ENCODE results near the gene PTX3. TPM values are rescaled to one million over a fixed set of nuclear protein-coding genes. Genes with fewer than 3 reads are reported as not detected.
A peak's percentile ranks its signal among the peaks of the same experiment; 100 is the strongest.

The PTX3 gene
- polyA plus RNA-seq, 1 donor from 2014 or later, result 0.57 TPM

- H3K79me2 ChIP-seq (replicated peaks; ENCODE audit: insufficient read depth, low read length), result no peaks in the 10 kb centered on the region
- H2AFZ ChIP-seq (ENCODE audit: low read depth, low read length), result peak overlapping the region; percentile 54
- TF ChIP-seq CTCF (IDR thresholded peaks at IDR 0.05; ENCODE audit: poor library complexity, severe bottlenecking) (no peak), EP300 (conservative IDR thresholded peaks at IDR 0.05; ENCODE audit: poor library complexity, severe bottlenecking) (no peak), RAD21 (conservative IDR thresholded peaks at IDR 0.05) (no peak), SMC3 (conservative IDR thresholded peaks at IDR 0.05; ENCODE audit: poor library complexity) (no peak), MXI1 (conservative IDR thresholded peaks at IDR 0.05; ENCODE audit: poor library complexity, severe bottlenecking) (no peak), TAF1 (IDR thresholded peaks at IDR 0.05; ENCODE audit: low read depth) (no peak), EZH2 (IDR thresholded peaks at IDR 0.05; ENCODE audit: borderline replicate concordance, insufficient read depth, low read length, poor library complexity, severe bottlenecking) (no peak), POLR2AphosphoS5 (IDR thresholded peaks at IDR 0.05) (no peak)
- TF ChIP-seq, protein P1, sequence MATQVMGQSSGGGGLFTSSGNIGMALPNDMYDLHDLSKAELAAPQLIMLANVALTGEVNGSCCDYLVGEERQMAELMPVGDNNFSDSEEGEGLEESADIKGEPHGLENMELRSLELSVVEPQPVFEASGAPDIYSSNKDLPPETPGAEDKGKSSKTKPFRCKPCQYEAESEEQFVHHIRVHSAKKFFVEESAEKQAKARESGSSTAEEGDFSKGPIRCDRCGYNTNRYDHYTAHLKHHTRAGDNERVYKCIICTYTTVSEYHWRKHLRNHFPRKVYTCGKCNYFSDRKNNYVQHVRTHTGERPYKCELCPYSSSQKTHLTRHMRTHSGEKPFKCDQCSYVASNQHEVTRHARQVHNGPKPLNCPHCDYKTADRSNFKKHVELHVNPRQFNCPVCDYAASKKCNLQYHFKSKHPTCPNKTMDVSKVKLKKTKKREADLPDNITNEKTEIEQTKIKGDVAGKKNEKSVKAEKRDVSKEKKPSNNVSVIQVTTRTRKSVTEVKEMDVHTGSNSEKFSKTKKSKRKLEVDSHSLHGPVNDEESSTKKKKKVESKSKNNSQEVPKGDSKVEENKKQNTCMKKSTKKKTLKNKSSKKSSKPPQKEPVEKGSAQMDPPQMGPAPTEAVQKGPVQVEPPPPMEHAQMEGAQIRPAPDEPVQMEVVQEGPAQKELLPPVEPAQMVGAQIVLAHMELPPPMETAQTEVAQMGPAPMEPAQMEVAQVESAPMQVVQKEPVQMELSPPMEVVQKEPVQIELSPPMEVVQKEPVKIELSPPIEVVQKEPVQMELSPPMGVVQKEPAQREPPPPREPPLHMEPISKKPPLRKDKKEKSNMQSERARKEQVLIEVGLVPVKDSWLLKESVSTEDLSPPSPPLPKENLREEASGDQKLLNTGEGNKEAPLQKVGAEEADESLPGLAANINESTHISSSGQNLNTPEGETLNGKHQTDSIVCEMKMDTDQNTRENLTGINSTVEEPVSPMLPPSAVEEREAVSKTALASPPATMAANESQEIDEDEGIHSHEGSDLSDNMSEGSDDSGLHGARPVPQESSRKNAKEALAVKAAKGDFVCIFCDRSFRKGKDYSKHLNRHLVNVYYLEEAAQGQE (IDR thresholded peaks at IDR 0.05; ENCODE audit: borderline replicate concordance), result no peak
- no peaks in the 10 kb centered on the region for H3K36me3 ChIP-seq (ENCODE audit: insufficient read depth, low read length)
- no peaks in the 10 kb centered on the region for H4K20me1 ChIP-seq (ENCODE audit: insufficient read depth)
- peak overlapping the region; percentile 80 for H3K4me3 ChIP-seq (ENCODE audit: low read length)
- H3K27me3 ChIP-seq (ENCODE audit: insufficient read depth, low read depth, low read length), result no peaks in the 10 kb centered on the region
- peak overlapping the region; percentile 90 for H3K4me2 ChIP-seq (ENCODE audit: low read length)
- H3K9me3 ChIP-seq (ENCODE audit: low read length), result no peaks in the 10 kb centered on the region
- peak overlapping the region; percentile 77 for H3K27ac ChIP-seq (ENCODE audit: low read length)
- H3K9me2 ChIP-seq (ENCODE audit: insufficient read depth, low read length), result no peaks in the 10 kb centered on the region
- H3K9ac ChIP-seq (ENCODE audit: low read length), result peak overlapping the region; percentile 84
- H3F3A ChIP-seq (ENCODE audit: insufficient read depth, low read length, poor library complexity, severe bottlenecking), result no peaks in the 10 kb centered on the region
These were observed 1.6 kb downstream of the PTX3 start for GRCh38 chr3:157438194-157438730.

DNA sequence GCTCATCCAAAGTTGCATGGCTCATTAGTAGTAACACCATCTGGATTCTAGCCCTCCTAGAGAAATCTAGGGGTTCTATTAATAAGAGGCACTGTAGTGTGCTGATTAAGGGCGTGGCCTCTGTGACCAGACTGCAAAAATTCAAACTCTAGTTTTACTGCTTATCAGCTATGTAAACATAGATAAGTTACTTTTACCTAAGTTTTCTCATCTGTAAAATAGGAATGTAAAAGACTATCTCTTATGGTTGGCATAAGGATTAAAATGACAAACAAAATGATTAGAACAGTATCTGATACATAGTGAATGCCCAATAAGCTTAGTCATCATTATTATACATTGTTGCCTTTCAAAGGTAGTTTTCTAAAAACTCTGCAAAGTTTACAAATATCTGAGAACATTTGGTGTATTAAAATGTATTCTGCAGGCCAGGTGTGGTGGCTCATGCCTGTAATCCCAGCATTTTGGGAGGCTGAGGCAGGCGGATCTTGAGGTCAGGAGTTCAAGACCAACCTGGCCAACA, 4.5 kb downstream of the PTX3 start:
- Histone ChIP-seq H3F3A (ENCODE audit: insufficient read depth, low read length, poor library complexity, severe bottlenecking) (no peaks in the 10 kb centered on the region), H3K9ac (ENCODE audit: low read length) (no peak overlapping the region), H3K4me3 (ENCODE audit: low read length) (no peak overlapping the region), H3K79me2 (replicated peaks; ENCODE audit: insufficient read depth, low read length) (no peaks in the 10 kb centered on the region), H4K20me1 (ENCODE audit: insufficient read depth) (no peaks in the 10 kb centered on the region), H3K27me3 (ENCODE audit: insufficient read depth, low read depth, low read length) (no peaks in the 10 kb centered on the region), H3K4me2 (ENCODE audit: low read length) (no peak overlapping the region), H3K36me3 (ENCODE audit: insufficient read depth, low read length) (no peaks in the 10 kb centered on the region), H2AFZ (ENCODE audit: low read depth, low read length) (no peak overlapping the region), H3K27ac (ENCODE audit: low read length) (no peak overlapping the region), H3K9me3 (ENCODE audit: low read length) (no peaks in the 10 kb centered on the region), H3K9me2 (ENCODE audit: insufficient read depth, low read length) (no peaks in the 10 kb centered on the region)
- TF ChIP-seq SMC3 (conservative IDR thresholded peaks at IDR 0.05; ENCODE audit: poor library complexity) (no peak), POLR2AphosphoS5 (IDR thresholded peaks at IDR 0.05) (no peak), TAF1 (IDR thresholded peaks at IDR 0.05; ENCODE audit: low read depth) (no peak), EP300 (conservative IDR thresholded peaks at IDR 0.05; ENCODE audit: poor library complexity, severe bottlenecking) (no peak), CTCF (IDR thresholded peaks at IDR 0.05; ENCODE audit: poor library complexity, severe bottlenecking) (no peak)
- TF ChIP-seq, protein P1 (IDR thresholded peaks at IDR 0.05; ENCODE audit: borderline replicate concordance), result no peak

Data from neural cell (in vitro differentiated cells).